ENCODE data around the gene NAPSA.
"Not testable (repeated sequence)": the region's sequence is repeated elsewhere in the genome, so short reads cannot be mapped to it uniquely, and the experiment has no call there.

NAPSA gene

DNA sequence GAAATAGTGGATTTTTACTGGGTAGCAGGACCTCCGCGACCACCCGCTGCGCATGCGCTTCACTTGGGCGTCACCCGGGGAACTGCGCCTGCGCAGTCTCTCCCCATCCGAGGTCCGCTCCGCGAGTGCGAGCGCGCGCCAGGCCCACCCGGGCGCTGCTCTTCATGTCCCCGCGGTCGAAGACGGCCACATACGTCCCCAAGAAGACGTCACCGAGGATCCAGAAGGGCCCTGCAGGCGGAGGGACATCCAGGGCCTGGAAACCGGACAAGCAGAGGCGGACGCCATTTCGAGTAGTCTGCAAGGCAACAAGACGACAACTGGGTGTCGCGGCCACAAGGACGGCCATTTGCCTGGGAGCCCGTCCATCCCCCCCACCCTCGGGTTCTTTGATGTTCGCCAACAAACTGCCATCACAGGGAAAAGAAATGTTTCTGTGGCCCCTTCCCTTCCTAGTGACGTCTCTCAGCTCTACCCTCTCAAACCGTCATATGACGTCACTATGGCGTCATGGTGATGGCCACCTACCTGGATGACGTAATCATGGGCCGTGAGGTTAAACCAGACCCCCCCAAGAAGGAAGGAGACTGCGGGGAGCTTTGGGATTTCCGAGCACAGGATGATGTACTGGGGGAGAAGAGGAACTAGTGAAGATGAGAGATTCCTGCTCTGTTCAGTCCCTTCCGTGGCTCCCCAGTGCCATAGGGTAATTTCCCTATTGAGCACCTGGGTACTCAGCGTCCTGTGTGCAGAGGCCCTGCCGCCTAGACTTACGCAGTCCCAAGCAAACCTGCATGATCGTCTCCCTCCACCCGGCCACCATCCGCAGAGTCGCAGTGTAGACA is 6.7 kb downstream of the NAPSA start:
- peak; percentile 86 to 90 for DNase-seq

DNA sequence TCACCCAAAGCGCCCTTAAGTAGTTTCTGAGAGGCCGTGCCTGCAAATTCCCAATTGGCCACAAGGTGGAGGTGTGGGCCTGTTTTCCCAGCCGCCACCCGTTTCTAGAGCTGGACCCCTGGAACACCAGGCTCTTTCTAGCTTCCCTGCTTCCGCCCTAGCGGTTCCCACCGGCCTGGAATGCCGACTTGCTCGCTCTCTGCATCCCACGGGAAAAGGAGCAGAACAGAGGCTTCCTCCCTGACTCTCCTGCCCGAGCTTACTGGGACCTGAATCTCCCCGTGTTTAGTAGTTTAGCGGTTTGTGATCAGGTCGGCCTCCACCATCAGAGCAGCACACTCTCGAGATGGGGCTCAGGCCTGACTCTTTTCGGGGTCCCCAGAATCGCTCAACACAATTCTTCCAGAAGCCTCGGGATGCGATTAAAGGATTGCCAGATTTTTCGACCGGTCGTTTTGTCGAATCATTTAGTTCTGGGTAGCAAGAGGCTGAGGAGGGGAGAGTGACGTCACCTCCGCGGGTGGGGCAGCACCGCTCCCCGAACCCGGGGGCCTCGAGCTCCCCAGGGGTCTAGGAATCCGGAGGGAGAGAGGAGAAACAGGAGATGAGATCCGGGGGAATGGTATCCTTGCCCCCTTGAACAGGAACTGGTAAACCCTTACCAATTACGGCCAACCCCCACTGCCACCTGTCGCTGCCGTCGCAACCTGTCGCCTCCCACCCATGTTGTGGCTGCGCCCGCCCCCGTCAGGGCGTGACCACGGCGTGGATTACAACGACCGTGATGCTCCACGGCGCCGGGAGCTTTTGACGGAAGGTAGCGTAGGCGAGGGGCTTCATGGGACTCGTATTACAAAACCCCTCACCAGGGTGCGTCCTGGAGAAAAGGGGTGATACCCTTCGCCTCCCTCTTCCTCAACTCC is 8.0 kb downstream of the NAPSA start:
- peak; percentile 89 to 93 for DNase-seq

DNA sequence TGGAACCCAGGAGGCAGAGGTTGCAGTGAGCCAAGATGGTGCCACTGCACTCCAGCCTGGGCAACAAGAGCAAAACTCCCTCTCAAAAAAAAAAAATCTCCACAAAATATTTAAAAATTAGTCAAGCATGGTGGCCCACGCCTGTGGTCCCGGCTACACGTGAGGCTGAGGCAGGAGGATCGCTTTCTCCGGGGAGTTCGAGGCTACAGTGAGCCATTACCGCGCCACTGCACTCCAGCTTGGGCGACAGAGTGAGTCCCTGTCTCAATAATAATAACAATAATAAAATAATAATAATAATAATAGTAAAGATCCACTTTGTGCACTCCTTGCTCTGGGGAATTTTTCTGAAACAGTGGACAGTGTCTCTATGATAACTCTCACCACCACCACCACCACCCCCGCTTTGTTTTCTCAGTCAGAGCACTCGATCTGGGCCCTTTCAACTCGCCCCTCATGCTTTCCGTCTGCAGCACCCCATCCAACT is 8.7 kb downstream of the NAPSA start:
- no peak for DNase-seq

- DNase-seq: not testable (repeated sequence)
Observed at GRCh38 chr19:50353487-50353880, 12.0 kb downstream of the NAPSA start.

- DNase-seq: no peak
Observed at GRCh38 chr19:50352242-50352641, 13.2 kb downstream of the NAPSA start.

DNA sequence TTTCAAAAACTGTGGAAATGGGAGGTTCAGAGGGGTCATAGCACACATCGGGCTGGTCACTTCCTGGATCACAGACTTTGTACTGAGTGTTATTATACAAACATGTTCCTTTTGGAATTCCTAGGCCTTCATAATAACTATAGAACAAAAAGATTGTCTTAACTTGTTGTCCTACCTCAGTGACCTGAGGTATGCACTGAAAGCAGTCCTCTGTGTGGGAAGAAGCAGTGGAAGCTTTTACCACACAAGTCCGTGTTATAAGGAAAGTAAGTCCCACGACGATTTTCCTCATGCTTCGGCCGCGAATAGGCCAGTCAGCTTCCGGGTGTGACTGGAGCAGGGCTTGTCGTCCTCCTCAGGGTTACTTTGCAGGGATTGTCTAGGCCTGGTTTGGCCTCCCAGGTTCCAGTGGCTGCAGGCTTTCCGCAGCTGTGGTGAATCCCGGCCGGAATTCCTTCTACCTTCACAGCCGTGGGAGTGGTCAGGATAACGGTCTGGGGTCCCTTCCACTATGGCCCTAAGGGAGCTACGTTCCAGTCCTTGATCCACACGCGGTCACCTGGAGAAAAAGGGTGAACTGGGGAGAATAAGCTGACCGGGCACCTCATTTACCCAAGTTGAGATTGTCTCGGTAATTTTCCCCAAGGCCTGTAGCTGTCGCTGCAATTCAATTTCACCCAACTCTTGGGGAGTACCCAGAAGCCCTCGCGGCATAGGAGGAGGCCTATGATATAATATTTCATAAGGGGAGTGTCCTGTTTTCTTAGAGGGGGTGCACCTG is 16.0 kb downstream of the NAPSA start:
- DNase-seq: no peak

- peak in 1 of 2 donors; percentile 62 for DNase-seq
Observed at GRCh38 chr19:50347089-50347581, 18.3 kb downstream of the NAPSA start.

DNA sequence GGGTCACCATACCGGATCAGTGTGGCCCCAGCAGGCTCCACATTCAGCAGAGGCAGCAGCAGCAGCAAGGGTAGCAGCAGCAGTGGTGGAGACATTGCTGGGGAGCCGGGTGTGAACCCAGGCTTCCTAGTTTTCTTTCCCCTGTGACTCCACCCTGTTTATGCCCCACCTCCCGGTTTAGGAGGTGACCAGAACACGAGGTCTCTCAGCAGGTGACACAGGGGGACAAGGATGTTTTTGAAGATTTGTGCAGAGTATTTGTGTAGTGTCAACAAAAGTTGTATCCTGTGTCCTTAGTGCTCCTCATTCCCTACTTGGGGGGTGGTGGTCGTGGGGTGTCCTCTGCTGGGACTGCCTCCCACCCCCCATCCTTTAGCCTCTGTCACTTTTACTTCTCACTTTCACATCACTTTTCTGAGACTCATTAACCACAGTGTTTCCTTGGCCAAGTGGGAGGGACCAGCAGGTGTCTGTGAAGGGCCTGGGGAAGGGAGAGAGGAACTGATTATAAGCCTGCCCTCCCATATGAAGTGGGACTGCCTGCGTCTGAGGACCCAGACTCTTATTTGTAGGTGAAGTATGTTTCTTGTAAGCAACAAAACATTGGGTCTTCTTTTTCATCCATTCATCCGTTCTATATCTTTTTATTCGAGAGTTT is 20.6 kb downstream of the NAPSA start:
- DNase-seq: peak in 1 of 2 donors; percentile 75

- DNase-seq: no peak
Observed at GRCh38 chr19:50341091-50341564, 24.3 kb downstream of the NAPSA start.

DNA sequence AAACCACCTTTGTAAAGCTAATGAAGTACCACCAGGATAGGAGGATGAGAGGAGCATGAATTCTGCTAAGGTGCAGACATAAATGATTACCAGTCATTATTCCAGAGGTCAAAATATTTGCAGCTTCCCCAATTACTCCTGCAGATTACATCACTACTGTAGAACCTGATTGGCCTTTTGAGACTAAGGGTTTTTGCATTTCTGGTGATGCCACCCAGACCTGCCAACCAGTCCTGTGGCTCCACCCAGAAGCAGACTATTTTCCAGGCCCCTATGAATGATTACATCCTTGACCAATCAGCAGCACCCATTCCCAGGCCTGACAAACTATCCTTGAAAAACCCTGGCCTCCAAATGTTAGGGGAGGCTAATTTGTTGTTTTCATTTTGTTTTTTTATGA is 25.1 kb downstream of the NAPSA start:
- DNase-seq: no peak

GRCh38 chr19:50337031-50337430 is 28.4 kb downstream of the NAPSA start:
- not testable (repeated sequence) for DNase-seq

- no peak for DNase-seq
Observed at GRCh38 chr19:50334741-50335421, 30.6 kb downstream of the NAPSA start.

- peak; percentile 77 to 86 for DNase-seq
Observed at GRCh38 chr19:50333737-50334617, 31.5 kb downstream of the NAPSA start.

DNA sequence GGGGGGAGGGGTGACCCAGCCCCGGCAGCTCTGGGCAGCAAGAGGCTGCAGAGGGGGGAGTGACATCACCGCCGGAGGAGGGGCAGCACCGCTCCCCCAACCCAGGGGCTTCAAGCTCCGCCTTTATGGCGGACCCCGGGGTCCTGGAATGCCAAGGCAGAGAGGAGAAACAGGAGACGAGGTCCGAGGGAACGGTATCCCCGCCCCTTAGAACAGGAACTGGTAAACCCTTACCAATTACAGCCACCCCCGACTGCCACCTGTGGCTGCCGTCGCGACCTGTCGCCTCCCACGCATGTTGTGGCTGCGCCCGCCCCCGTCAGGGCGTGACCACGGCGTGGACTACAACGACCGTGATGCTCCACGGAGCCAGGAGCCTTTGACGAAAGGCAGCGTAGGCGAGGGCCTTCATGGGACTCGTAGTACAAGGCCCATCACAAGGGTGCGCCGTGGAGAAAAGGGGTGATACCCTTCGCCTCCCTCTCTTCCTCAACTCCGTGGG is 32.2 kb downstream of the NAPSA start:
- peak; percentile 93 for DNase-seq

DNA sequence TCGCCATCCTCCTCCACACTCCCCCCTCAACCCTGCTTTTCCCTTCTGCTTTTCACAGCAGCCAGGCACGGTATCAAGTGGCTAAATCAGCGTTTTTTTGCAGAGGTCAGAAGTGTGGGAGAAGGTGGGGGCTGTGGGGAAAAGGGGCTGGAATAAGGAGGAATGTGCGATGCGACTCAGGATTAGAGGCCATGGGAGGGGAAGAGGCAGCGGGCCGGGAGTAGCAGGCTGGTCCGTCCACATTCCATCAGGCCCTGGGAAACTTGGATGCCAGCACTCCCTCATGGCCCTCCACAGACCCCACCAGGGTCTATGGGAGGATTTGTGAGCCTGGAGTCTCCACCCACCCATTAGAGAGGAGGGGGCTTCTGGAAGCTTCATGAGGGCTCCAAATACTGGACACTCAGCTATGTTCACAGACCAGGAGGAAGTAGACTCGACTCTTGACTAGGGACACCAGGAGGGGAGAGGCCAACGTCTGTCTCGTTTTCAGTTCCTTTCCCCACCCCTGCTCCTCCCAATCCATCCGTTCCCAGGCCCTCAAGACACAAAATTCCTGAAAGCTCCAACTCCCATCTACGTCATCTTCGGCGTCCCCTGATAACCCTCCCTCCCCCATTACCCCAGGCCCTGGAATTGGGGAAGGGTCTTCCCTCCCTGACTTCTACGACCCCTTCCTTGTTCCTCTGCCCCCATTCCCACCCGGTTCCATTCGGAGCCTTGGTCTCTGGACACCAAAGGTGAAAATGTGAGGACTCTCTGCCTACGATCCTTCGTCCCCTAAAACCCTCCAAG is 33.0 kb downstream of the NAPSA start:
- DNase-seq: no peak

GRCh38 chr19:50331994-50332243 is 33.5 kb downstream of the NAPSA start:
- DNase-seq: no peak

DNA sequence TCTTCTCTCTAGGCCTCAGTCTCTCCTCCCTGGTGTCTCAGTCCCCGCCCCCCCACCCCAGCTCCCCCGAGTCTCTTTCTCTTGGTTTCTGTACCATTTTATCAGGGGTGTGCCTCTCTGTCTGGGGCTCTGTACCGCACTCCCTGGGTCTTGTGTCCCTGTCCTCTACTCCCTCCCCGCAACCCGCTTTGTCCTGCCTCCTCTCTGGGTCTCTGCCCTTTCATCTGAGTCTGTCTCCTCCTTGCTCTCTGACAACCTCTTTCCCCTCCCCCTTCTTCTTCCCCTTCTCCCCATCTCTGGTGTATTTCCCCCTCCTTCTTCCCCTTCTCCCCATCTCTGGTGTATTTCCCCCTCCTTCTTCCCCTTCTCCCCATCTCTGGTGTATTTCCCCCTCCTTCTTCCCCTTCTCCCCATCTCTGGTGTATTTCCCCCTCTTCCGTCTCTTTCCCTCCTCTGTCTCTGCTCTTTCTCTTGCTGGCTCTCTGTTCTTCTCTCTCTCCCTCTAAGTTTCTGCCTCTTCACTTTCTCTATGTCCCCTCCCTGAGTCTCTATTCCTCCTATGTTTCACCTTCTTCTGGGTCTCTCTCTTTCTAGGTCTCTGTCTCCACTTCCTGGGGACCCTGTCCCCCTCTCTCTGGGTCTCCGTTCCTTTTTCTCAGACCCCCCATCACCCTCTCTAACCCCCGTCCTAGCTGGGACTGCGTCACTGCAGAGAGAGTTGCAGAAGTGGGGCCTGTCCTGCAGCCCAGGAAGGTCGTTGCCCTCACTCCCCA is 34.0 kb downstream of the NAPSA start:
- DNase-seq: no peak

- DNase-seq: peak; percentile 87 to 89
Observed at GRCh38 chr19:50330365-50331078, 34.9 kb downstream of the NAPSA start.

All from CD4-positive, alpha-beta T cell treated with Interferon alpha-2 for 1 hour (primary cell).